Measurements from ENCODE around the gene OR10K2. TPM values are rescaled to one million over a fixed set of nuclear protein-coding genes. Genes with fewer than 3 reads are reported as not detected.

OR10K2 gene
- total and polyA plus RNA-seq, 4 donors, result not detected

- Histone ChIP-seq H3K4me1 (ENCODE audit: control insufficient read depth in 4 of 4, insufficient read depth in 4 of 4, low read length in 3 of 4) (no peaks in the 10 kb centered on the region), H3K27ac (ENCODE audit: low read depth in 1 of 2, low read length in 2 of 2) (no peak within 1 kb of the TSS), H3K27me3 (ENCODE audit: control insufficient read depth in 4 of 4, insufficient read depth in 4 of 4, low read length in 3 of 4) (peaks cover 0 to 7% (median under 1%) of the 10 kb centered on the region in 4 donors), H3K9me3 (ENCODE audit: control insufficient read depth in 4 of 4, low read length in 3 of 4) (peaks cover 0 to 3% (median 1%) of the 10 kb centered on the region in 4 donors), H3K36me3 (ENCODE audit: control insufficient read depth in 4 of 4, insufficient read depth in 3 of 4, low read depth in 1 of 4, low read length in 3 of 4) (no peaks in the 10 kb centered on the region), H3K4me3 (ENCODE audit: low read depth in 1 of 3, low read length in 3 of 3) (no peak within 1 kb of the TSS), H3K9ac (ENCODE audit: low read depth in 1 of 2, low read length in 2 of 2) (no peak within 1 kb of the TSS)
- TF ChIP-seq FOXA2 (IDR thresholded peaks at IDR 0.05), result no peak
- TF ChIP-seq YY1 (IDR thresholded peaks at IDR 0.05), result no peak
- no peak for TF ChIP-seq ZBTB33 (IDR thresholded peaks at IDR 0.05)
- no peak for TF ChIP-seq RXRA (IDR thresholded peaks at IDR 0.05)
- no peak for TF ChIP-seq JUND (IDR thresholded peaks at IDR 0.05)
- no peak for TF ChIP-seq HNF4G (IDR thresholded peaks at IDR 0.05)
- no peak for TF ChIP-seq GABPA (IDR thresholded peaks at IDR 0.05 in 1 of 2, conservative IDR thresholded peaks at IDR 0.05 in 1 of 2)
- TF ChIP-seq NR2F2 (IDR thresholded peaks at IDR 0.05), result no peak
- no peak for TF ChIP-seq TAF1 (conservative IDR thresholded peaks at IDR 0.05)
- no peak for TF ChIP-seq RAD21 (IDR thresholded peaks at IDR 0.05)
- no peak for TF ChIP-seq FOXA1 (IDR thresholded peaks at IDR 0.05)
- TF ChIP-seq CTCF (IDR thresholded peaks at IDR 0.05; ENCODE audit: low read depth, low read length, missing input control), result no peak
- no peak for TF ChIP-seq HNF4A (conservative IDR thresholded peaks at IDR 0.05)
- TF ChIP-seq MAX (IDR thresholded peaks at IDR 0.05), result no peak
- TF ChIP-seq REST (IDR thresholded peaks at IDR 0.05), result no peak
- TF ChIP-seq SP1 (IDR thresholded peaks at IDR 0.05), result no peak
- no peak for DNase-seq (ENCODE audit: low spot score)
- 56% methylated on average over 2 of the region's 2 CpGs for WGBS
Measured at GRCh38 chr1:158461534-158461933, 35.5 kb upstream of the OR10K2 start, which contains the start of gene OR10K1. Gene OR10K1 (plus strand): TSS chr1:158461834. CDS start chr1:158465562, 3,728 bp downstream.

GRCh38 chr1:158458263-158458662 lies 32.2 kb upstream of the OR10K2 start:
- Histone ChIP-seq H3K27me3 (ENCODE audit: control insufficient read depth in 4 of 4, insufficient read depth in 4 of 4, low read length in 3 of 4) (peaks cover 0 to 7% (median 0%) of the 10 kb centered on the region in 4 donors), H3K4me3 (ENCODE audit: low read depth in 1 of 3, low read length in 3 of 3) (no peak overlapping the region), H3K9me3 (ENCODE audit: control insufficient read depth in 4 of 4, low read length in 3 of 4) (peaks cover 0 to under 1% (median 0%) of the 10 kb centered on the region in 4 donors), H3K36me3 (ENCODE audit: control insufficient read depth in 4 of 4, insufficient read depth in 3 of 4, low read depth in 1 of 4, low read length in 3 of 4) (no peaks in the 10 kb centered on the region), H3K27ac (ENCODE audit: low read depth in 1 of 2, low read length in 2 of 2) (no peak overlapping the region), H3K4me1 (ENCODE audit: control insufficient read depth in 4 of 4, insufficient read depth in 4 of 4, low read length in 3 of 4) (no peaks in the 10 kb centered on the region), H3K9ac (ENCODE audit: low read depth in 1 of 2, low read length in 2 of 2) (no peak overlapping the region)
- DNase-seq (ENCODE audit: low spot score), result no peak
- no peak for TF ChIP-seq CTCF (IDR thresholded peaks at IDR 0.05; ENCODE audit: low read depth, low read length, missing input control)
- no peak for TF ChIP-seq ZBTB33 (IDR thresholded peaks at IDR 0.05)
- no peak for TF ChIP-seq RXRA (IDR thresholded peaks at IDR 0.05)
- no peak for TF ChIP-seq SP1 (IDR thresholded peaks at IDR 0.05)
- TF ChIP-seq EGR1 (IDR thresholded peaks at IDR 0.05; ENCODE audit: low read depth in 2 of 2), result no peak
- no peak for TF ChIP-seq JUND (IDR thresholded peaks at IDR 0.05)
- no peak for TF ChIP-seq GABPA (IDR thresholded peaks at IDR 0.05 in 1 of 2, conservative IDR thresholded peaks at IDR 0.05 in 1 of 2)
